Neural progenitor cell (in vitro differentiated cells): ENCODE measurements around the gene RIBC2. TPM values are rescaled to one million over a fixed set of nuclear protein-coding genes. Genes with fewer than 3 reads are reported as not detected.
A peak's percentile ranks its signal among the peaks of the same experiment; 100 is the strongest.

Experiments
- DNase-seq: peaks from one replicate; pipeline ENCODE4 v3.0.0-alpha.2; 2016; ENCODE audit warnings: low spot score
- H2AFZ ChIP-seq: fragments of 200-600 bp; sonication (generic); replicated peaks from 2 replicates; pipeline ENCODE4 v1.6.1; 2016; ENCODE audit warnings: antibody characterized with exemption
- H3F3A ChIP-seq: fragments of 200-600 bp; sonication (generic); 2 replicates; pipeline ENCODE4 v1.6.1; 2016; ENCODE audit warnings: antibody characterized with exemption, low read depth
- H3K27ac ChIP-seq: fragments of 200-600 bp; sonication (generic); 2 replicates; pipeline ENCODE4 v1.5.1; 2016; ENCODE audit warnings: mild to moderate bottlenecking
- H3K27me3 ChIP-seq: fragments of 200-600 bp; sonication (generic); 2 replicates; pipeline ENCODE4 v1.6.1; 2016; ENCODE audit warnings: mild to moderate bottlenecking, moderate library complexity
- H3K36me3 ChIP-seq: fragments of 200-600 bp; sonication (generic); 2 replicates; pipeline ENCODE4 v1.5.1; 2016
- H3K4me1 ChIP-seq: fragments of 200-600 bp; sonication (generic); 2 replicates; pipeline ENCODE4 v1.6.1; 2016; ENCODE audit warnings: mixed run types
- H3K4me2 ChIP-seq: fragments of 200-600 bp; sonication (generic); 2 replicates; pipeline ENCODE4 v1.6.1; 2016
- H3K4me3 ChIP-seq: fragments of 200-600 bp; sonication (generic); 2 replicates; pipeline ENCODE4 v1.5.1; 2016
- H3K79me2 ChIP-seq: fragments of 200-600 bp; sonication (generic); 2 replicates; pipeline ENCODE4 v1.6.1; 2016; ENCODE audit warnings: low read depth
- H3K9ac ChIP-seq: fragments of 200-600 bp; sonication (generic); 2 replicates; pipeline ENCODE4 v1.6.1; 2016
- H3K9me3 ChIP-seq: fragments of 200-600 bp; sonication (generic); 2 replicates; pipeline ENCODE4 v1.5.1; 2016; ENCODE audit warnings: low read depth
- H4K20me1 ChIP-seq: fragments of 200-600 bp; sonication (generic); 2 replicates; pipeline ENCODE4 v1.6.1; 2016; ENCODE audit warnings: low read depth
- H3K27ac Mint-ChIP-seq: 3 replicates; pipeline ENCODE4 v1.8.0; 2021; ENCODE audit warnings: mixed read lengths
- H3K27me3 Mint-ChIP-seq: 2 replicates; pipeline ENCODE4 v1.8.0; 2022; ENCODE audit warnings: low read depth, mild to moderate bottlenecking, inconsistent platforms, moderate library complexity, mixed read lengths; ENCODE audit not compliant: insufficient read depth
- H3K36me3 Mint-ChIP-seq: 3 replicates; pipeline ENCODE4 v1.8.0; 2021; ENCODE audit warnings: mixed read lengths
- H3K4me1 Mint-ChIP-seq: 3 replicates; pipeline ENCODE4 v1.8.0; 2021; ENCODE audit warnings: mixed read lengths
- H3K4me3 Mint-ChIP-seq: 3 replicates; pipeline ENCODE4 v1.8.0; 2021; ENCODE audit warnings: mild to moderate bottlenecking, moderate library complexity, mixed read lengths
- H3K9me3 Mint-ChIP-seq: 3 replicates; pipeline ENCODE4 v1.8.0; 2020; ENCODE audit warnings: mixed read lengths
- EZH2 ChIP-seq: fragments of 200-600 bp; sonication (generic); IDR thresholded peaks from 2 replicates; pipeline ENCODE4 v1.6.1; 2017; ENCODE audit warnings: antibody characterized with exemption, mild to moderate bottlenecking, moderate library complexity
- EZH2phosphoT487 ChIP-seq: fragments of 200-600 bp; sonication (generic); IDR thresholded peaks from 2 replicates; pipeline ENCODE4 v1.6.1; 2017; ENCODE audit warnings: antibody characterized with exemption
- total RNA-seq: library from RNA; depleted of rRNA; stranded (reverse); fragments of >200 nt; gene quantifications from 2 replicates; pipeline ENCODE4 v1.2.3, GENCODE V29; 2015; ENCODE audit warnings: low replicate concordance
- TF ChIP-seq, protein P1 (sequence below): fragments of 200-600 bp; sonication (generic); IDR thresholded peaks from 2 replicates; pipeline ENCODE4 v1.5.1; 2017; ENCODE audit warnings: antibody characterized with exemption, mild to moderate bottlenecking

RIBC2 gene
- total RNA-seq, 1 donor from 2014 or later, result 2.0 TPM

DNA sequence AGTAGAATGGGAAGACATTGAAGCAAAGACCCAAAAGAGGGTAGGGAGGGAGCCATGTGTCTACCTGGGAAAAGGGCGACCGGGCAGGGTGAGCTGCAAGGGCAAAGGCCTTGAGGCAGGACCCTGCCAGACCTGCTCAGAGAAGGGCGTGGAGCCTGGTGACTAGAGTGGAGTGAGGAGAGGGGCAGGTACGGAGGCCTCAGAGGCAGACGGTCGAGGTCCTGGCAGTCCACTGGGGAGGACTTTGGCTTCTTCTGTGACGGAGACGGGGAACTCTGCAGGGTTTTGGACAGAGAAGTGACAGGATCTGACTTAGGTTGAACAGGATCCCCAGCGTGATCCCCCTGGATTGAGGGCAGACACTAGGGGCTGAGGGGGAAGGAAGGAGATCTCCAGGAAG, 12.9 kb downstream of the RIBC2 start:
- no peak overlapping the region for H3K27ac ChIP-seq
- no peak overlapping the region for H2AFZ ChIP-seq
- no peak for TF ChIP-seq EZH2phosphoT487
- TF ChIP-seq, protein P1, sequence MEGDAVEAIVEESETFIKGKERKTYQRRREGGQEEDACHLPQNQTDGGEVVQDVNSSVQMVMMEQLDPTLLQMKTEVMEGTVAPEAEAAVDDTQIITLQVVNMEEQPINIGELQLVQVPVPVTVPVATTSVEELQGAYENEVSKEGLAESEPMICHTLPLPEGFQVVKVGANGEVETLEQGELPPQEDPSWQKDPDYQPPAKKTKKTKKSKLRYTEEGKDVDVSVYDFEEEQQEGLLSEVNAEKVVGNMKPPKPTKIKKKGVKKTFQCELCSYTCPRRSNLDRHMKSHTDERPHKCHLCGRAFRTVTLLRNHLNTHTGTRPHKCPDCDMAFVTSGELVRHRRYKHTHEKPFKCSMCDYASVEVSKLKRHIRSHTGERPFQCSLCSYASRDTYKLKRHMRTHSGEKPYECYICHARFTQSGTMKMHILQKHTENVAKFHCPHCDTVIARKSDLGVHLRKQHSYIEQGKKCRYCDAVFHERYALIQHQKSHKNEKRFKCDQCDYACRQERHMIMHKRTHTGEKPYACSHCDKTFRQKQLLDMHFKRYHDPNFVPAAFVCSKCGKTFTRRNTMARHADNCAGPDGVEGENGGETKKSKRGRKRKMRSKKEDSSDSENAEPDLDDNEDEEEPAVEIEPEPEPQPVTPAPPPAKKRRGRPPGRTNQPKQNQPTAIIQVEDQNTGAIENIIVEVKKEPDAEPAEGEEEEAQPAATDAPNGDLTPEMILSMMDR, result no peak
- TF ChIP-seq EZH2, result no peak
- H3K9ac ChIP-seq, result no peak overlapping the region
- H3F3A ChIP-seq, result no peaks in the 10 kb centered on the region
- Mint-ChIP-seq H3K4me3 (no peak overlapping the region), H3K27ac (peak overlapping the region; percentile 22), H3K9me3 (peaks cover 6% of the 10 kb centered on the region), H3K4me1 (peaks cover 4% of the 10 kb centered on the region), H3K36me3 (peaks cover 4% of the 10 kb centered on the region), H3K27me3 (peaks cover 11% of the 10 kb centered on the region)
- no peaks in the 10 kb centered on the region for H3K9me3 ChIP-seq
- H3K79me2 ChIP-seq, result no peaks in the 10 kb centered on the region
- no peak overlapping the region for H3K4me3 ChIP-seq
- no peaks in the 10 kb centered on the region for H4K20me1 ChIP-seq
- H3K27me3 ChIP-seq, result no peaks in the 10 kb centered on the region
- H3K4me2 ChIP-seq, result no peak overlapping the region
- H3K4me1 ChIP-seq, result no peaks in the 10 kb centered on the region
- DNase-seq, result no peak
- no peaks in the 10 kb centered on the region for H3K36me3 ChIP-seq

DNA sequence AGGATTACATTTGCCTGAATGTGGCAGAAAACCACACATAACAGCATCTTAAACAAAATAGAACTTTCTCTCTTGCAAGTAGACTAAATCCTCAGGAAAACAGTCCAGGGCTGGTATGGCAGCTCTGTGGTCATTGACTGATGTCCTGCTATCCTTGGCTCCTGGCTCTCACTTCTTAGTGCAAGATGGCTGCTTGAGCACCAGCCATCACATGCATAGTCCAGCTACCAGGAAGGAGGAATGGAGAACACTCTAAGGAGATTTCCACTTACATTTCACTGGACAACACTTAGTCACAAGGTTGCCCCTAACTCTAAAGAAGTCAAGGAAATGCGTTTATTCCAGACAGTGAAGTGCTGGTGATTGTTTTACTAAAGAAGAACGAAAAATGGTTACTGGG, 13.6 kb downstream of the RIBC2 start:
- Histone ChIP-seq H3K9me3 (no peaks in the 10 kb centered on the region), H3K4me3 (no peak overlapping the region), H3K27ac (no peak overlapping the region), H2AFZ (no peak overlapping the region), H3K9ac (no peak overlapping the region), H3K36me3 (no peaks in the 10 kb centered on the region), H3K4me2 (no peak overlapping the region), H3K79me2 (no peaks in the 10 kb centered on the region), H4K20me1 (no peaks in the 10 kb centered on the region), H3F3A (no peaks in the 10 kb centered on the region), H3K4me1 (no peaks in the 10 kb centered on the region), H3K27me3 (no peaks in the 10 kb centered on the region)
- Mint-ChIP-seq H3K4me1 (peaks cover 4% of the 10 kb centered on the region), H3K9me3 (peaks cover 6% of the 10 kb centered on the region), H3K27ac (no peak overlapping the region), H3K36me3 (no peaks in the 10 kb centered on the region), H3K27me3 (peaks cover 14% of the 10 kb centered on the region), H3K4me3 (no peak overlapping the region)
- TF ChIP-seq EZH2phosphoT487, result no peak
- DNase-seq, result no peak

DNA sequence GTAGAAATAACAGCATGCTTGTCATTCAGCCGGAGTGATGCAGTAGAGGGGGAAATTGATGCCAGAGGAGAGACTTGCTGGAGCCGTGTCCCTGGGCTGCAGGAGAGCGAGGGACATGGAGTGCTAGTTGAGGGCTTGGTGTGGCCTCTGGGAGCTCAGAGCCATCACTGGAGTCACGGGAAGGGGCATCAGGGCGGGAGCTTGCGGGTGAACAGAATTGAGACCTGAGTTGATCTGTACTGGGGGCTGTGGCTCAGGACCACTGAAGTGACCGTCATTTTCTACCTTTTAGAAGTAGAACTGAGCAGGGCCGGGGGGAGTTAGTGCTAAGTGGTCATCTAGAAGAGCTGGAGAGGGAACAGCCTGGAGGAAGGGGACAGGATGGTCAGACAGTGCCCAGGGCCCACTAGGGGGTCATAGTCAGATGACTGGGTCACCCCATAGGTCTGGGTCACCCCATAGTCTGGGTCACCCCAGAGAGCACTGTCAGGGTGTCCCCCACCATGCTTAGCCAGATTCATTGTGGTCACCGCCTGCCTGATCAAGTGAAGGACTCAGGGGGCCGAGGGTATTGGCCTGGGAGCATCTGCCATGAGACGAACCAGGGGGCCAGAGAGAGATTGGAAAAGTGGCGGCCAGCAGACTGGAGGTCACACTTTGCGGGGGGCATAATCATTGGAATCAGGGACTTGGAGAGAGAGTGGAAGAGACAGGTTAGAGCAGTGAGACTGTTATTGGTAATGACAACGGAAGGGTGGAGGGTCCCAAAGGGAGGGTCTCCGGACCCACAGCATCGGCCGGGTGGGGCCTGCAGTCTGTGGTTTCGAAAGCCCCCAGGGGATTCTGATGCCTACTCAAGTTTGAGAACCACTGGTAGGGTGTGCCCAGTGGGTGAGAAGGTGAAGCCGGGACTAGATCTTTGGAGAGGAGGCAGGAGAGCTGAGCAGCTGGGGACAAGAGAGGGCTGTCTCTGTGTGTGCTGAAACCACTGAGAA, 15.2 kb downstream of the RIBC2 start:
- no peak overlapping the region for H3K9ac ChIP-seq
- Mint-ChIP-seq H3K9me3 (peaks cover 6% of the 10 kb centered on the region), H3K27me3 (peaks cover 17% of the 10 kb centered on the region), H3K27ac (peak overlapping the region; percentile 85), H3K4me1 (peaks cover 7% of the 10 kb centered on the region), H3K4me3 (no peak overlapping the region), H3K36me3 (no peaks in the 10 kb centered on the region)
- H3F3A ChIP-seq, result no peaks in the 10 kb centered on the region
- no peaks in the 10 kb centered on the region for H3K27me3 ChIP-seq
- no peaks in the 10 kb centered on the region for H4K20me1 ChIP-seq
- H3K4me2 ChIP-seq, result no peak overlapping the region
- no peaks in the 10 kb centered on the region for H3K9me3 ChIP-seq
- no peak overlapping the region for H3K27ac ChIP-seq
- no peak overlapping the region for H3K4me3 ChIP-seq
- H3K36me3 ChIP-seq, result no peaks in the 10 kb centered on the region
- H3K79me2 ChIP-seq, result no peaks in the 10 kb centered on the region
- DNase-seq, result no peak
- TF ChIP-seq EZH2, result no peak
- no peak for TF ChIP-seq EZH2phosphoT487
- TF ChIP-seq, protein P1, result no peak
- no peaks in the 10 kb centered on the region for H3K4me1 ChIP-seq
- no peak overlapping the region for H2AFZ ChIP-seq

DNA sequence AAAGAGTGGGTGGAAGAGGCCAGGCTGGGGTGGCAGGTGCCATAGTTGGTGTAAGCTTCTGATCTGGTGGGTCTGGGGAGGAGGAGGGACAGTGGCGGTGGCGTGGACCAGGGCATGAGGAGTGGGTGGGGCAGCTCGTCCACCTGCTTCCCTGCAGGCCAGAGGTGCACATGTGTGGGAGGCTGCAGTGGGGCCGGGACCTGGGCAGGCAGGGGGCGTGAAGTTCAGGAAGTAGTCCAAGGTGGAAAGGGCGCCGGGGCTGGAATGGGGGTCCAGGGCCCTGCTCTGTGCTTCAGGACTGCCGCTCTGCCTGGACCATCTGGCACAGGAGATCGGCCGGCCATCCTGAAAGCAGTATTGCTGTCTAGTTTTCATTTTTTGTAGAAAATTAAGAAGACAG, 15.9 kb downstream of the RIBC2 start:
- no peak overlapping the region for H2AFZ ChIP-seq
- H3F3A ChIP-seq, result no peaks in the 10 kb centered on the region
- Mint-ChIP-seq H3K36me3 (no peaks in the 10 kb centered on the region), H3K4me1 (peaks cover 9% of the 10 kb centered on the region), H3K27me3 (peaks cover 11% of the 10 kb centered on the region), H3K4me3 (no peak overlapping the region), H3K27ac (no peak overlapping the region), H3K9me3 (peaks cover 6% of the 10 kb centered on the region)
- no peaks in the 10 kb centered on the region for H3K79me2 ChIP-seq
- no peaks in the 10 kb centered on the region for H3K9me3 ChIP-seq
- no peak overlapping the region for H3K4me2 ChIP-seq
- H3K4me1 ChIP-seq, result no peaks in the 10 kb centered on the region
- H3K36me3 ChIP-seq, result no peaks in the 10 kb centered on the region
- H3K27ac ChIP-seq, result no peak overlapping the region
- no peaks in the 10 kb centered on the region for H3K27me3 ChIP-seq
- no peak overlapping the region for H3K9ac ChIP-seq
- DNase-seq, result no peak
- no peak for TF ChIP-seq EZH2
- no peak overlapping the region for H3K4me3 ChIP-seq
- H4K20me1 ChIP-seq, result no peaks in the 10 kb centered on the region
